Hepatocyte (in vitro differentiated cells): ENCODE data around the gene C9orf50. TPM values are rescaled to one million over a fixed set of nuclear protein-coding genes. Genes with fewer than 3 reads are reported as not detected.
A peak's percentile ranks its signal among the peaks of the same experiment; 100 is the strongest.

ENCODE experiments used
- DNase-seq: peaks from one replicate; pipeline ENCODE4 v3.0.0-alpha.2; 2016; ENCODE audit warnings: low spot score
- H2AFZ ChIP-seq: fragments of 200-600 bp; sonication (generic); 2 replicates; pipeline ENCODE4 v1.6.0; 2016; ENCODE audit warnings: antibody characterized with exemption, mild to moderate bottlenecking
- H3K27ac ChIP-seq: fragments of 200-600 bp; sonication (generic); 2 replicates; pipeline ENCODE4 v1.5.1; 2016; ENCODE audit warnings: mild to moderate bottlenecking
- H3K27me3 ChIP-seq: fragments of 200-600 bp; sonication (generic); 2 replicates; pipeline ENCODE4 v1.6.1; 2016
- H3K36me3 ChIP-seq: fragments of 200-600 bp; sonication (generic); replicated peaks from 2 replicates; pipeline ENCODE4 v1.5.1; 2016; ENCODE audit warnings: low read depth; ENCODE audit not compliant: insufficient read depth
- H3K4me1 ChIP-seq: fragments of 200-600 bp; sonication (generic); 2 replicates; pipeline ENCODE4 v1.5.1; 2016; ENCODE audit warnings: mild to moderate bottlenecking, moderate library complexity; ENCODE audit not compliant: insufficient read depth
- H3K4me2 ChIP-seq: fragments of 200-600 bp; sonication (generic); 2 replicates; pipeline ENCODE4 v1.6.0; 2016
- H3K4me3 ChIP-seq: fragments of 200-600 bp; sonication (generic); 2 replicates; pipeline ENCODE4 v1.5.1; 2016; ENCODE audit warnings: mild to moderate bottlenecking
- H3K79me2 ChIP-seq: fragments of 200-600 bp; sonication (generic); 2 replicates; pipeline ENCODE4 v1.6.0; 2017; ENCODE audit warnings: mild to moderate bottlenecking
- H3K9me2 ChIP-seq: fragments of 200-600 bp; sonication (generic); replicated peaks from 2 replicates; pipeline ENCODE4 v1.6.0; 2017; ENCODE audit warnings: mild to moderate bottlenecking; ENCODE audit not compliant: insufficient read depth
- H3K9me3 ChIP-seq: fragments of 200-600 bp; sonication (generic); 2 replicates; pipeline ENCODE4 v1.5.1; 2016; ENCODE audit warnings: low read depth, mild to moderate bottlenecking
- H4K20me1 ChIP-seq: fragments of 200-600 bp; sonication (generic); 2 replicates; pipeline ENCODE4 v1.6.0; 2016; ENCODE audit warnings: mild to moderate bottlenecking; ENCODE audit not compliant: insufficient read depth, poor library complexity, severe bottlenecking
- EZH2 ChIP-seq: fragments of 200-600 bp; sonication (generic); IDR thresholded peaks from 2 replicates; pipeline ENCODE4 v1.6.1; 2016; ENCODE audit warnings: antibody characterized with exemption, mild to moderate bottlenecking, borderline replicate concordance
- EZH2phosphoT487 ChIP-seq: fragments of 200-600 bp; sonication (generic); IDR thresholded peaks from one replicate; pipeline ENCODE4 v1.6.1; 2018; ENCODE audit warnings: antibody characterized with exemption, mild to moderate bottlenecking, low read depth, moderate library complexity; ENCODE audit not compliant: unreplicated experiment, severe bottlenecking
- WGBS: methylation state at CpG from one replicate; pipeline ENCODE4 v1.1.6; 2016; ENCODE audit warnings: low lambda C conversion rate; ENCODE audit errors: missing lambda C conversion rate; 5-methylcytosine and 5-hydroxymethylcytosine counted together
- polyA plus RNA-seq: library from polyadenylated mRNA; unstranded; fragments of >200 nt; fragmentation: Nextera tagmentation; extraction: Ambion mirVana; gene quantifications from 2 replicates; pipeline ENCODE4 v1.2.1, GENCODE V29; 2016
- total RNA-seq: library from RNA; depleted of rRNA; stranded (reverse); fragments of >200 nt; gene quantifications from 2 replicates; pipeline ENCODE4 v1.2.3, GENCODE V29; 2014
- TF ChIP-seq, protein P1 (sequence below): fragments of 200-600 bp; sonication (generic); IDR thresholded peaks from 2 replicates; pipeline ENCODE4 v1.5.1; 2016; ENCODE audit warnings: antibody characterized with exemption, mild to moderate bottlenecking; ENCODE audit not compliant: poor library complexity

C9orf50 gene
- total and polyA plus RNA-seq, 2 experiments from 2014 or later: not detected

DNA sequence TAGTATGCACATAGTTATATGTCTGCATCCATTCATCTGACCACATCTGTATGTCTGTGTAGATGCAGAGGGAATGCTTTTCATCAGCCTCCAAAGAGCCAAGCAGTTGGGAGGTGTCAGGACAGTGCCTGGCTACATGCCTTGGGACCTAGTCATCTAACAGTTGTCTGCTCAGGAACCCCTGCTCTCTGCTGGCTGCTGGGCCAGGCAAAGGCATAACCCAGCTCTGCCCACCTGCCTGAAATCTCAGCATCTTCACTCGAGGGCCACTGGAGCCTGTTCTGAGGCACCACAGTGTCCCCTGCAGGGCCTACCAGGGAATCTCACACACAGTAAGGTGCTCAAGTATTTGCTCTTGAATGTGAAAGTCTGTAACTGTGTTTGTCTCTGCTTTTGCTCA is 3.7 kb downstream of the C9orf50 start:
- no peaks in the 10 kb centered on the region for H3K9me2 ChIP-seq
- WGBS: 13% methylated on average over 1 of the region's 1 CpG
- no peak overlapping the region for H3K4me3 ChIP-seq
- no peaks in the 10 kb centered on the region for H3K27me3 ChIP-seq
- peaks cover 9% of the 10 kb centered on the region for H3K4me1 ChIP-seq
- H4K20me1 ChIP-seq: no peaks in the 10 kb centered on the region
- H3K36me3 ChIP-seq: no peaks in the 10 kb centered on the region
- no peak overlapping the region for H2AFZ ChIP-seq
- no peaks in the 10 kb centered on the region for H3K79me2 ChIP-seq
- no peaks in the 10 kb centered on the region for H3K9me3 ChIP-seq
- H3K4me2 ChIP-seq: no peak overlapping the region
- TF ChIP-seq EZH2 (no peak), EZH2phosphoT487 (no peak)
- TF ChIP-seq, protein P1, sequence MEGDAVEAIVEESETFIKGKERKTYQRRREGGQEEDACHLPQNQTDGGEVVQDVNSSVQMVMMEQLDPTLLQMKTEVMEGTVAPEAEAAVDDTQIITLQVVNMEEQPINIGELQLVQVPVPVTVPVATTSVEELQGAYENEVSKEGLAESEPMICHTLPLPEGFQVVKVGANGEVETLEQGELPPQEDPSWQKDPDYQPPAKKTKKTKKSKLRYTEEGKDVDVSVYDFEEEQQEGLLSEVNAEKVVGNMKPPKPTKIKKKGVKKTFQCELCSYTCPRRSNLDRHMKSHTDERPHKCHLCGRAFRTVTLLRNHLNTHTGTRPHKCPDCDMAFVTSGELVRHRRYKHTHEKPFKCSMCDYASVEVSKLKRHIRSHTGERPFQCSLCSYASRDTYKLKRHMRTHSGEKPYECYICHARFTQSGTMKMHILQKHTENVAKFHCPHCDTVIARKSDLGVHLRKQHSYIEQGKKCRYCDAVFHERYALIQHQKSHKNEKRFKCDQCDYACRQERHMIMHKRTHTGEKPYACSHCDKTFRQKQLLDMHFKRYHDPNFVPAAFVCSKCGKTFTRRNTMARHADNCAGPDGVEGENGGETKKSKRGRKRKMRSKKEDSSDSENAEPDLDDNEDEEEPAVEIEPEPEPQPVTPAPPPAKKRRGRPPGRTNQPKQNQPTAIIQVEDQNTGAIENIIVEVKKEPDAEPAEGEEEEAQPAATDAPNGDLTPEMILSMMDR: peak; percentile 43
- peak; percentile 58 for DNase-seq
- no peak overlapping the region for H3K27ac ChIP-seq

DNA sequence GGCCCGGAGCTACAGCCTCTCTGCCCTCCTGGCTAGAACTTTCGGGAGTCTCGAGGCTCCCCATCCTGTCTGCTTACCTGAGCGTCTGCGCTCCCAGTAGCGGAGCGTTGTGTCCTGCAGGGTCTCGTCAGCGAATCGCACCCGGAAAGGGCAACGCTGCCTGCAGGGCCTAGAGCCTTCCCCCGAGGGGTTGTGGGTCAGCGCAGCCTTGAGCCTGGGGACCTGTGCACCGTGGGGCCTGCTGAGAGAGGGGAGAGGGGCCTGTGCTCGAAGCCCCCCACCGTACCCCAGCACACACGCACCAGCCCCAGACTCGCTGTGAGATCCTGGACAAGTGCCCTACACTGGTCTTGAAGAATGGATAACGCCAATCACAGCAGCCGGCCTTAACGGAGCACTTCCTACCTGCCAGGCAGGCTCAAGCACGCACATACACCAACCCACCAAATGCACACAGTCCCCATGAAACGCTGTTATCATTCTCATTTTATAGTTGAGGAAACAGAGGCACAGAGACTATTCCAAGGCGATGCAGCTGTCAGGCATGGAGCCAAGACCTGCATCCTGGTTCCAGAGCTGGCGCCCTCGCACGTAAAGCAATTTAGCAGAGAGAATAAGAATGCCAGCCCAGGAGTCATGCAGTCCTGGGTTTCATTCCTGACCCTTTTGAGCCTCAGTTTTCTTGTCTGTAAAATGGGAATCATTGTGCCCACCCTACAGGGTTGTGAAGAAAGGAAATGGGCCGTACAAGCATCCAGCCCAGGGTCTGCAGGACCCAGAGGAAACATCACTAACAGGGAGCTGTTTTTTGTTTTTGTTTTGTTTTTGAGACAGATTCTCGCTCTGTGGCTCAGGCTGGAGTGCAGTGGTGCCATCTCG is 5.3 kb downstream of the C9orf50 start:
- no peak for TF ChIP-seq EZH2phosphoT487
- TF ChIP-seq, protein P1: no peak
- no peak for TF ChIP-seq EZH2
- Histone ChIP-seq H3K79me2 (no peaks in the 10 kb centered on the region), H3K27me3 (no peaks in the 10 kb centered on the region), H3K9me2 (no peaks in the 10 kb centered on the region), H3K27ac (no peak overlapping the region), H3K9me3 (no peaks in the 10 kb centered on the region), H3K36me3 (no peaks in the 10 kb centered on the region), H3K4me2 (no peak overlapping the region), H3K4me1 (peaks cover 14% of the 10 kb centered on the region), H4K20me1 (no peaks in the 10 kb centered on the region), H3K4me3 (no peak overlapping the region), H2AFZ (no peak overlapping the region)
- 88% methylated on average over 25 of the region's 31 CpGs for WGBS
- no peak for DNase-seq

GRCh38 chr9:129614932-129615331 is 6.0 kb downstream of the C9orf50 start:
- Histone ChIP-seq H3K27ac (no peak overlapping the region), H4K20me1 (no peaks in the 10 kb centered on the region), H3K36me3 (no peaks in the 10 kb centered on the region), H3K4me1 (peaks cover 13% of the 10 kb centered on the region), H3K9me2 (no peaks in the 10 kb centered on the region), H3K27me3 (no peaks in the 10 kb centered on the region), H3K9me3 (no peaks in the 10 kb centered on the region), H3K4me3 (no peak overlapping the region), H2AFZ (no peak overlapping the region), H3K79me2 (no peaks in the 10 kb centered on the region), H3K4me2 (no peak overlapping the region)
- TF ChIP-seq EZH2phosphoT487 (no peak), EZH2 (no peak)
- TF ChIP-seq, protein P1: no peak
- 96% methylated on average over 10 of the region's 10 CpGs for WGBS
- DNase-seq: no peak
